Stimulated activated CD4-positive, alpha-beta T cell treated with anti-CD3 and anti-CD28 coated beads, Interleukin-4, amount 100 ng/mL, for 48 hours (primary cell): ENCODE results near the gene NEK9.
"Not testable (repeated sequence)": the region's sequence is repeated elsewhere in the genome, so short reads cannot be mapped to it uniquely, and the experiment has no call there.

Experiments used
- DNase-seq, 2 donors: peaks; one replicate each; pipeline ENCODE4 v3.0.0-alpha.2; 2020; ENCODE audit warnings: low read depth in 2 of 2

Gene NEK9

DNA sequence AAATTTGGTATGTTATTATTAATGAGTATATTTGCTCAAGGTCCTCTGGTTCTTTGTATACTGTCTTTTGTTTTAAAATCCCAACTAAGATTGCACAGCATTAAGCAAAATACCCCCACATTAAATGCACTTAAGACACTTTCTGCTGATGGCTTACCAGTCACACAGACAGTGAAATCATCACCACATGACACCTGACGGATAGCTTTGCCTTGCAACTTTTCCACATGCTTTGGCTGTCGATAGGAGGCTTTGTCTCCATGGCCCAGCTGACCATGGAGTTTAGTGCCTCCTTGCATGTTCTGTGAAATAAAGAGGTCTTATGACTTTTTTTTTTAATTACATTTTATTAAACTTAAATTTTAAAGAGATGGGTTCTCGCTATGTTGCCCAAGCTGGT is 19.7 kb downstream of the NEK9 start:
- DNase-seq: no peak

DNA sequence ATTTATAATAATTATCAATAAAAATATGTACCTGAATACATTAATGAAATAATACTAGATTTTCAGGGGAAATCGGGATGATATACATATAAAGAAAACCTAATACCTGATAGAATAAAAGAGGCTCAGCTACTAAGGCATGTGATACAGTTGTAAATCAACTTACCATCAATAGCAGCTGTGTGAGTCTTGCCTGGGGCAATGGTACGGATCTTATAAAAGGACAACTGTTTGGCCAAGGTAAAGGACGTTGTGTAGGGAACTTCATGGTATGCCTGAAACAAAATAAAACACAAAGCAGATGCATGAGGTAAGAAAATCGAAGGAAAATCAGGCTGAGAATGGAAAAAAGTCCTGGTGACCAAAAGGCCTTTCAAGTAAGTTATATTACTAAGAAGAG is 25.4 kb downstream of the NEK9 start:
- no peak for DNase-seq

DNA sequence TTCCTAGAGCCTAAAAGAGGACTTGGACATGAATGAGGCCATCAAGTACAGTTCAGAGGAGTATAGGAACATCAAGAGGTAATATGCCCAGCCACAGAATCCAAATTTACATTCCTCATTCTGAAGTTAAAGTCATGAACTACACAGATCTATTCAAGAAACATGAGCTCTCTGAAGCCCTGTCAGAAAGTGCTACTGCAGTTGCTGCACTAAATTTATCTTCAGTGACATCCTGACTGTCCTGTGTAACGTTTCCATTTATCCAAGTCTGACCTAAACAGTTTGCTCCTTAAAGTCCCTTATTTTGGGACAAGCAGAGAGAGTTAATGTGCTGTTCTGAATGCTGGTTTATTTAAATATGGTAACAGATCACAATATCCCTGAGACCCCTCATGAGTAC is 28.2 kb downstream of the NEK9 start:
- DNase-seq: no peak

DNA sequence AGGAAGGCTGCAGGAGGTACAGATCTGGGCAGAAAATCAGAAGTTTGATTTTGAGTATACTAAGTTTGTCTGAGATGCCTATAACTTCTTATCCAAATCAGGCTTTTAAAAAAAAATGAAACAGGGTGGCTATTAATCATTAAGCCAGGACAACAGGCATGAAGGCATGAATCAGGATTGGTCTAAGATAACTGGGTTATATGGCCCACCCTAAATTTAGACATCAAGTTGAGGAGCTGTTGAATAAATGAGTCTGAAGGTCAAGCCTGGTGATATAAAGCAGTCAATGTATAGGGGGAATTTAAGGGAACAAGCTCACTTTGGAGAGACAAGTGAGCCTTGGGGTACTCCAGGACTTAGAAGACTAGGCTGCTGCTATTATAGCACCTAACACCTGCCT is 28.6 kb downstream of the NEK9 start:
- no peak for DNase-seq

DNA sequence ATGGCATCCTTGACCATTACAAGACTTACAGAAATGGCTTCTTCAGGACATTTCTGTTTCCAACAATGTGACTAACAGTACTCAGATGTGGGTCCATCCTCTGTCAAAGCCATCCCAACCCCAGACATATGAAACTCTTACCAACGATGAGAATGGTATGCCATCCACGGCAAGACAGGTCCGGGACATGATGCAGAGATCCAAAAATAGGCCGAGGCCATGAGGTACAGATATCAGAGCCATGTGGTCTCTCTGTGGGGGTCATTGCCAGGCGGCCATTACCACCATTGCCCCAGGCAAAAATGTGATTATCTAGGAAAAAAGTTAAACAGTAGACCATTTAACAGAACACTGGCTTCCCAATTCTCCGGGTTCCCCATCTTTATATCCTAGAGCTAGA is 29.9 kb downstream of the NEK9 start:
- no peak for DNase-seq

DNA sequence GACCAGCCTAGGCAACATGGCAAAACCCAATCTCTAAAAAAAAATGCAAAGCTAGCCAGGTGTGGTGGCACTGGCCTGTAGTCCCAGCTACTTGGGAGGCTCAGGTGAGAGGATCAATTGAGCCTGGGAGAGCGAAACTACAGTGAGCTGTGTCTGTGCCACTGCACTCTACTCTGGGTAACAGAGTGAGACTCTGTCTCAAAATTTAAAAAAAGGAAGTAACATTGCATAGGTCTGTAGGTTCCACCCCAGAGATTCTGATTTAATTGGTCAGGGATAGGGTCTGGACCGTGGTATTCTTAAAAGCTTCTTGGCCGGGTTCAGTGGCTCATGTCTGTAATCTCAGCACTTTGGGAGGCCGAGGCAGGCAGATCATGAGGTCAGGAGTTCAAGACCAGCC is 31.2 kb downstream of the NEK9 start:
- DNase-seq: no peak

DNA sequence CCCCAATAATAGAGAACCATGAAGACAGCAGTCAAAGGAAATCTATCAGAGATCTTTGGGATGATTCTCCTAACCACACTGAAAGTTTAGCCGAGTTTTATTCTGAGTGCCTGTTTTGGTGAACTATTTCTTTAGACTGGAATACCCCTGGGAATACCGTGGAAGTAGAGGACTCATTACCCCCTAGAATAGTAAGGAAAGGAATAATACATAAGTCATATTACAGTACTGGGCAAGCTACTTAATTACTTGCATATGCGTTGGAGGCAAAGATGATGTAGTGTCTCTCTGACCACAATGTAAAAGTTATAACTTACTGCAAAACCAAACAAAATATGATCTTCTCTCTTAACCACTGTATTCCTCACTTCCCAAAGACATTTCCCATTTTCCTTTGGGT is 32.0 kb downstream of the NEK9 start:
- DNase-seq: no peak

DNA sequence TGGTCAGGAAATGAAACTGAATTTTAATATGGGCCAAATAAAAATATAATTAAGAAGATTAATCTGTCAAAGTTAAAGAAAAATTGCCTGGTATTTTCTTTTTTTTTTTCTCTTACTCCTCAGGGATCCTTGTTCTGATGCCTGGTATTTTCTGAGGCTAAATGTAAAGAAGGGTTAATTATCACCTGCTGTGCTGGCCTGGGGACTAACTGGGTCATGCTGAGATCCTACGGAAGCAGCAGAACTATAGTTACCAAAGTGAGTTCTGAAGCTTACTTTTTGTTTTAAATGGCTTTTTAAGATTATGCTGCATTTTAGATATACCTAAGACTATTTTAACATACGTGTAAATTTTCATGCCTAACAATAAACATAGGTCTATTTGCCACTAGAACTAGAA is 34.1 kb downstream of the NEK9 start:
- DNase-seq: no peak

DNA sequence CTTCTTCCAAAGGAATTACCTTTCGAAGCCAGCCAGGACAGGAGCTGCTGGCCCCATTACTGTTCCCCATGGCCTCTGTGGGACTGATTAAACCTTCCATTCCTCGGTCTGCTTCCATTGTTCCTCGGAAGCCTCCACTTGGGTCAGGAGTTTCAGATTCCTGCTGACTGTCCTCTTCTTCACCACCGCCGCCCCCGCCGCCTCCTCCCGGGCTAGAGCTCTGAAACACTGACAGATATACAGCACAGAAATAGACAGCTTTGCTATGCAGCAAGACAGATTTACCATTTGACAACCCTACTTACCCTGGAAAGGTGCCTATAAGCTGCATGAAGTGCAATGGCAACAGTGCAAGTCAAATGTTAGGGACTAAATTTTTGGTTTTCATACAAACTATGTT is 35.6 kb downstream of the NEK9 start:
- DNase-seq: no peak

DNA sequence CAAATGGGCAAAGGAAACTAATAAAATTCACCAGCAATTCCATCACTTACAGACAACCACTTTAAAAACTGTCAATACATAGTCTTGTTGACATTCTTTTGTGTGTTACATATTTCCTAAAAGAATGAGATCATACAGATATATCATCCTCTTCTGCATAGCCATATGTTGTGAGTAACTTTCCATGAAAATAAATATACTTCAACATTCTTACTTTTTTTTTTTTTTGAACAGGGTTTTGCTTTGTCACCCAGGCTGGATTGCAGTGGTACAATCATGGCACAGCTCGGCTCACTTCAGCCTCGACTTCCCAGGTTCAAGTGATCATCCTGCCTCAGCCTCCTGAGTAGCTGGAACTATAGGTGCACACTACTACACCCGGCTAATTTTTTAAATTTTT is 36.5 kb downstream of the NEK9 start:
- no peak for DNase-seq

DNA sequence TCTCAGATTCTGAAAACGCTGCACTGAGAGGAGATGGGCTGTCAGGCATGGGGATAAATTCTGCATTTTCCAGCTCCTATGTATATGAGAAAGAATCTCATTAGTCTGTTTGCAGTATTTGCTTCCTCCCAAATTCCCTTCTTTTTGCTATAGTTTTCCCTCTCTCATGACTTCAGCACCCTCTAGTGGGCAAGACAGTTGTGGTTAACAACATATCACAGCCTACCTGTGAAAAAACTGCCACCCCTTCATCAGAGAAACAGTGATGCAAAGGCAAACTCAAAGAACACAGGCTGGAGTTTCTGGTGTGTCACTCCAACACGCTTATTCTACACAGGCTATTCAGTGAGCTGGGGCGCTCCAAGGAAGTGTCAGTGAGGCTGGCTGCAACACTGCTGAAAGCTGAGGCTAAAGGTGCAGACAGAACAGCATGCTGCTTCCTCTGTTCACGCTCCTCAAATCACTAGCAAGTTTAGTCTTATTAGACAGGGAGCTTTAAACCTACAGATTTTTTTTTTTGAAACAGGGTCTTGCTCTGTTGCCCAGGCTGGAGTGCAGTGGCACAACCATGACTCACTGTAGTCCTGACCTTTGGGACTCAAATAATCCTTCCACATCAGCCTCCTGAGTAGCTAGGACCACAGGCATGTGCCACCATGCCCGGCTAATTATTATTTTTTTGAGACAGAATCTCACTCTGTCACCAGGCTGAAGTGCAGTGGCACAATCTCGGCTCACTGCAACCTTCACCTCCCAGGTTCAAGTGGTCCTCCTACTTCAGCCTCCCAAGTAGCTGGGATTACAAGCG is 38.1 kb downstream of the NEK9 start:
- peak in 1 of 2 donors; percentile 16 for DNase-seq

DNA sequence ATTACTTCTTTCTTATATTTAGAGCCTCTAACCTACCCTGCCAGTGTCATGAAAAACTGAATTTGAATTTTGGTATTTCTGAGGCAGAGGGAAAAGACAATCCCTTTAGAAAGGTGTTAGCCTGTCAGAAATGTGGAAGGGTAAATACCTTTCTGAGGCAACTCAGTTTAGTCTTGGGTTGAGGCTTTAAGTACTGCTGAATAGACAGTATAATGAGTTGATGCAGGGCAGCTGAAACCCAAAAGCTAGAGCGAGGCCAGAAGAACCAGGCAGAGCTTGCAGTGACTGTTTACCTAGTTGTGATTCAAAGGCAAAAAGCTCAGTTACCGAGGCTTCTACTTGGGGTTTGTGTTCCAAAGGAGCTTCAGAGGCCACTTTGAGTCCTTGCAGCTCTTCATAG is 38.7 kb downstream of the NEK9 start:
- DNase-seq: no peak

DNA sequence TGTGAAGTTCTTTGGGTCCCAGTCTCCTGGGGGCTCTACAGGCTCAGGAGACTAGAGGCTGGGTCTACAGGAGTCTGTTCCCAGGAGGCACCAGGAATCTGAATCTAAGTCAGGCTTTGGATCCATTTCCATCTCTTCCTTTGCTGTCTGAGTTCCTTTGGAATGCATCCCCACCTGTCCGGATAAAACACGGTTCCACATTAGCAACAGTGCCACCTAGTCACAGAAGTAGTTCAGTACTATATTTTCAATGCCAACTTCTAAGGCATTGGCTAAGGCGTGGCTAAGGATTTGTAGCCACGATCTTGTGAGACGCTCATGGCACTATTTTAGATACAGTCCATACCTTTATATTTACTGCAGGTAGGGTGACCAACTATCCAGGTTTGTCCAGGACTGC is 42.3 kb downstream of the NEK9 start:
- DNase-seq: no peak

DNA sequence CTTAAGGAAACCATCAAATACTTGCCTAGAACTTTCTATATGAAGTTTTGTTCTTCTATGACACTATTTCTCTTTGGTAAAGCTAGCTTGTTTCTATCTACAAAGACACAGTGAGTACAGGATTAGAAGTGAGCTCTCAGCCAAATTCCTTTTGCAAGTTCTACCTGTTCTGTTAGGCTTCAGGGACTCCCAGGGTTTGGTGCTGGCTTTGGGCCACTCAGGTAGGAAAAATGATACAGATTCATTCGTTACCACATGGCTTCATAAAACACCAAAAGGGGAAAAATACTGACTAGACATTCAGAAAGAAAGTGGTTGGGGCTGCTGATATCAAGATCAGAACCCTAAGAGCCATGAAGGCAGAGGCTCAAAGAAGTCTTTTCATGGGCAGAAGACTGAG is 43.6 kb downstream of the NEK9 start:
- DNase-seq: no peak

DNA sequence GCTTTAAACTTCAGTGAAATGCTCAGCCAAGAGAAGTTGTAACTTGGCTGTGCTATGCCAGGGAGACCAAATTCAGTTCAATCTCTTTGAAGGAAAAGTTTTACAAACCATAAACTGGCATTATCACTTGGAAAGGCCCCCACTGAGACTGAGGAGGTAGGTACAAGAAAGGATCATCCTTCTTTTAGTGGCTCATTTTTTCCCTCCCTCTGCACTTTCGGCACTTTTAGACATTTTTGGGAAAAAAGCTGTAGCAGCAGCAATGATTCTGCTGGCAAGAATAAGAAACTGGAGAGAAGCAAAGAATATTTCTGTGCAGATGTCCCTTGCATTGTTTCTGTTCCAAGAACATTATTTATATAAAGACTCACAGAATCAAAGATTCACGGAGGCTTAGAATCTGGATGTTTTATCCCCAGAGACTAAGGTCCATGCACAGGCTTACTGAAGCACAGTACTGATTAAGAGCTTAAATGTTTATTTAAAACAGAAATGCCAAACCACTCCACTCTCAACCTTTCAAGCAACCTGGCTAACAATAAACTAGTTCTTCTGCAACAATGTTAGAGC is 45.1 kb downstream of the NEK9 start:
- no peak for DNase-seq

DNA sequence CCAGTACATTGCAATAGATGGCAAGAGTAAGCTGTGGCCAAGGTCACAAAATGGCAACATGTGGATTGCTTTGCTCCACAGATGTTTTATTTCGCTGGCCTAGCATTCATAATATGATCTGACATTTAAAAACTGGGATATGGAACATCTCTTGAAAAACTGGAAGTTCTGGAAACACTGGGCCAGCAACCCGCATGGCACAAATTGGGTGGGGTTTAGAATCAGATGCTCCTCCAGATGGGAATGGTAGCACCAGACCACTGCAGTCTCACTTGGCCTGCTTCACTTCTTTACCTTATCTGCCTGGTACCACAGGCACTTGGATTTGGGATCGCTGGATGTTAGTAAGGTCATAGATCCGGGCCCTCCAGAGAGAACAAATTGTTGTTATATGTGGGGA is 47.3 kb downstream of the NEK9 start:
- no peak for DNase-seq

DNA sequence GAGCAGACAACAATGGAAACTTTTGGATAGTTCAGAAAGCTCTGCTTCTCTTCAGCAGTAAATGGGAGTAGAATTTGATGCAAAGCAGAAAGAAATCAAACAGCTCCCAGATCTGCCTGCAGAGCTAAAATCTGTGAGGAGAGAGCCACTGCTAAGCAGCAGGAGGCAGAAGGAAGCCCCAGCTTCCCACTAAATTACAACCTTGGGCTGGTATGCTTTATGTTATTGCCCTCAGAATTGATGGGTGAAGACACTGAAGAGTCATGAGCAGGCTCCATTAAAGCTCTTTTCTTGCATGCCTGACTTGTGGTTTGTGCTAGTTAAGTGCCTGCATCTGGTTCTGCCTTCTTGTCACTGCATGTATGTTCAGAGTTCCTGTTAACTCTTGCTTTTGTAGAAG is 49.1 kb downstream of the NEK9 start:
- no peak for DNase-seq

DNA sequence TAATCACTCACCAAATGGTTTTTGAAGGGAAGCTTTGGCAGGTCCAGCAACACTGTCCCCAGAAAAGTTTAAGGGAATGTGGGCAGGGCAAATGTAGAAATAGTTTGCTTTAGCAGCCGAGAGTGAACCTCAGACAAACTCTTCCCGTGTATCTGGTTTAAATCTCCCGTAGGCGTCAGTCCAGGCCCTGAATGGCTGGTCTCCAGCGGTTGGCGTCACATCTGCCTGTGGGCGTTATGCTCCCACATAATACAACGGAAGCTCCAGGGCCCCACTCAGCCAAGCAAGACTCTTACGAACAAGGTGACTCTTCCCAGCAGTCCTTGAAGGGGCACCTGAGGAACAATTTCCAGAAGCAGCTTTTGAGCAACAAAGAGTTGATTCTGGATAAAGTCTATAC is 56.5 kb downstream of the NEK9 start:
- no peak for DNase-seq

DNA sequence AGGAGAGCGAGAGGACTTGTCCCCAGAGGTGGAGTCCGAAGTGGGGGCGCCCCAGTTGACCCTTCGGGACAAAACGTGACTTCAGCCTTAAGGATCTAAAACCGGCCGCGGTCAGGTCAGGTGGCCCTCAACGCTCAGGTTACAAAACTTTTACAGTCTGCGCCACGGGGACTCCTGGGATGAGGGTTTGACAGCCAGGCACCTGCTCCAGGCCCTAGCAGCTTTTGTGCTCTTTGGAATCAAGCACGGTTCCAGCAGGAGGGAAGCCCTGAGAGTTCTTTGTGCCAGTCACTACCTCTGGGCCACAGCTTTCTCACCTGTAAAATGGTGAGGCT is 57.1 kb downstream of the NEK9 start:
- DNase-seq: no peak

DNA sequence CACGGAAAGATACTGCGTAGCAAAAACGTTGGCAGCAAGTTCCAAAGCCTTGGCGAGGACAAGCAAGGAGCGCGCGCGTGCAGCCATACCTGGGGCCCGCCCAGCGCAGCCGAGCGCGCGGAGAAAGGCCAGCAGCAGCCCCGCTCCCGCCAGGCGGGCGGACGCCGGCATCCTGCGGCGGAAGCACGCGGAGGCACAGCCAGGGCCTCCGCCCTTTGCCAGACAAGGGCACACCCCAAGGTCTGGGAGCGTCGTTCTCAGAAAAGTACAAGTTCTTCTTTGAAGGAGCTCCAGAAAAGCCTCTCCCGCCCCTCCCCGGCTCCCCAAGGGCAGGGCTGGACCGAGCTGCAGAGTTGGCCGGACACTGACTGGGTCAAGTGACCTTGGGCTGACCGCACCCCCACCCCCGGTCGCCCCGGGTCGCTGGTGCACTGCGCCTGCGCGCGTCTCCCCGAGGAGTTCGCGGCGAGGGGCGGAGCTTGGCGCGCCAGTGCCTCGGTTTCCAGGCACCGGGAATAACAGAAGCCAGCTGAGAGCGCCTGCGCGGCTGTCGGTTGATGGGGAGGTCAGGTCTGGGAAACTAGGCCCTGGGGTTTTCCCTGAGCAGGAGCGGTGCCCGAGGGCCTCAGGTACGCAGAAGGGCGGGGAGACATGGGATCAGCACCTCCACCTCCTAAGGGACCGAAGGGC is 57.6 kb downstream of the NEK9 start, which contains the start of gene ZC2HC1C:
Gene ZC2HC1C, plus strand, starts transcription at position 521 of the 690 bp plus-strand sequence. CDS start 933 bp downstream, outside the sequence.
- DNase-seq: peak; percentile 61 to 73

DNA sequence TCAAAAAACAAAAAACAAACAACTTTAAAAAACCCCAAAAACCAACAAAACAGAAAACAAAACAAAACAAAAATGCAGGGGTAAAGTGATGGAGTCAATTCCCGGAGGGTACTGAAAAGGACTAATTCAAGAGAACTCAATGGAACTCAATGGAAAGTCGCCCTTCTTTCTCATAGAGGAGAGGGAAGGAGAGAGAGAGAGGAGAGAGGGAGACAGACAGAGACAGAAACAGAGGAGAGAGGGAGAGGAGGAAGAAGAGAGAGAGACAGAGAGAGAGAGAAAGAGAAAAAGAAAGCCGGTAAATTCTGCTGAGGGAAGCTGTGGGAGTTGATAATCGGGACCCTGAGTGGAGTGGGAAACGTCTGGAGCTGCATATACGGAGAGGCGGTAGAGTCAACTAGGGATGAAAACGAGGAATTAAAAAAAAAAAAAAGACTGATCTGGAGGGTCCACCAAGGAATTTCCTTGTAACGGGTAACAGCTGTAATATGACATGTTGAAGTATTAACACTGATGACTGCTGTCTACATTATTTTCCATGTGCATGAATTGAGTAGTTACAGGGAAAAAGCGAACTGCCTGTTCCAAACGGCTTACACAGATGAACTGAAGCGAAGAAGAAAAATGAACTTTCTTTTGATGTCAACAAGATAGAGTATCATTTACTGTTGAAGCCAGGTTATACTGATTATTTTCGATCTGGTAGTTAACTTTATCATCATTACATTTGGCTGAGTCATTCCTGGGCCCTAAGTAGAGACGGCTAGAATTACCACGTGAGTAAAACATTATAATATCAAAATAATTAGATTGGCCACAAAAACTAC is 58.3 kb downstream of the NEK9 start:
- no peak for DNase-seq

DNA sequence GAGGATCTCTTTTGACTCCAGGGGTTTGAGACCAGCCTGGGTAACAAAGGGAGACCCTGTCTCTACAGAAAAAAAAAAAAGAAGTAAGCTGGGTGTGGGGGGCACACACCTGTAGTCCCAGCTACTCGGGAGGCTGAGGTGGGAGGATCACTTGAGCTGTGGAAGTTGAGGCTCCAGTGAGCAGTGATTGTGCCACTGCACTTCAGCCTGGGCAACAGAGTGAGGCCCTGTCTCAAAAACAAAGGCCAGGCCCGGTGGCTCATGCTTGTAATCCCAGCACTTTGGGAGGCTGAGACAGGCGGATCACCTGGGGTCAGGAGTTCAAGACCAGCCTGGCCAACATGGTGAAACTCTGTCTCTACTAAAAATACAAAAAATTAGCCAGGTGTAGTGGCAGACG is 59.1 kb downstream of the NEK9 start:
- DNase-seq: not testable (repeated sequence)
